Osteoblast (primary cell): ENCODE data around the gene PLXNA4. TPM values are rescaled to one million over a fixed set of nuclear protein-coding genes. Genes with fewer than 3 reads are reported as not detected.

Source experiments
- DNase-seq: peaks from one replicate; pipeline ENCODE4 v3.0.0; 2011; ENCODE audit warnings: low spot score, mixed read lengths; ENCODE audit not compliant: insufficient read length; ENCODE audit errors: missing footprints
- H2AFZ ChIP-seq: 2 replicates; pipeline ENCODE4 v1.6.0; 2011; ENCODE audit warnings: mild to moderate bottlenecking, low read length
- H3K27ac ChIP-seq: 2 replicates; pipeline ENCODE4 v1.5.1; 2011; ENCODE audit warnings: mild to moderate bottlenecking, low read depth, low read length, moderate library complexity
- H3K27me3 ChIP-seq: 2 replicates; pipeline ENCODE4 v1.6.0; 2012; ENCODE audit warnings: mild to moderate bottlenecking, control low read depth, inconsistent platforms, low read length, moderate library complexity; ENCODE audit not compliant: insufficient read depth
- H3K36me3 ChIP-seq: 2 replicates; pipeline ENCODE4 v1.5.1; 2011; ENCODE audit warnings: mild to moderate bottlenecking, low read length, control low read depth, moderate library complexity; ENCODE audit not compliant: insufficient read depth
- H3K4me1 ChIP-seq: 2 replicates; pipeline ENCODE4 v1.5.1; 2011; ENCODE audit warnings: mild to moderate bottlenecking, low read length, control low read depth, moderate library complexity; ENCODE audit not compliant: insufficient read depth
- H3K4me2 ChIP-seq: 2 replicates; pipeline ENCODE4 v1.6.0; 2011; ENCODE audit warnings: mild to moderate bottlenecking, low read length; ENCODE audit not compliant: insufficient read depth
- H3K4me3 ChIP-seq: fragments of 200-600 bp; sonication (generic); 3 replicates; pipeline ENCODE4 v1.5.1; 2012; ENCODE audit warnings: mild to moderate bottlenecking, low read length, inconsistent platforms; ENCODE audit not compliant: insufficient read depth
- H3K79me2 ChIP-seq: 2 replicates; pipeline ENCODE4 v1.6.0; 2012; ENCODE audit warnings: mild to moderate bottlenecking, low read length, control low read depth, inconsistent platforms; ENCODE audit not compliant: insufficient read depth
- H3K9me3 ChIP-seq: 2 replicates; pipeline ENCODE4 v1.5.1; 2011; ENCODE audit warnings: low read depth, low read length, control low read depth
- H4K20me1 ChIP-seq: 2 replicates; pipeline ENCODE4 v1.6.0; 2012; ENCODE audit warnings: mild to moderate bottlenecking, low read length, control low read depth; ENCODE audit not compliant: insufficient read depth
- total RNA-seq: library from RNA; depleted of rRNA; stranded (reverse); fragments of >200 nt; gene quantifications from 2 replicates; pipeline ENCODE4 v1.2.3, GENCODE V29; 2012
- TF ChIP-seq, protein P1 (sequence below): IDR thresholded peaks from 2 replicates; pipeline ENCODE4 v1.5.1; 2011; ENCODE audit warnings: mild to moderate bottlenecking, low read depth, low read length, moderate library complexity; ENCODE audit errors: extremely low read depth

The PLXNA4 gene
- total RNA-seq, 1 donor = 4.3 TPM

- Histone ChIP-seq H2AFZ (no peak overlapping the region), H3K4me3 (no peak overlapping the region), H4K20me1 (peaks cover 2% of the 10 kb centered on the region), H3K4me1 (peaks cover 7% of the 10 kb centered on the region), H3K4me2 (no peak overlapping the region), H3K79me2 (no peaks in the 10 kb centered on the region), H3K36me3 (no peaks in the 10 kb centered on the region), H3K9me3 (no peaks in the 10 kb centered on the region), H3K27ac (no peak overlapping the region), H3K27me3 (no peaks in the 10 kb centered on the region)
- DNase-seq = no peak
- TF ChIP-seq, protein P1, sequence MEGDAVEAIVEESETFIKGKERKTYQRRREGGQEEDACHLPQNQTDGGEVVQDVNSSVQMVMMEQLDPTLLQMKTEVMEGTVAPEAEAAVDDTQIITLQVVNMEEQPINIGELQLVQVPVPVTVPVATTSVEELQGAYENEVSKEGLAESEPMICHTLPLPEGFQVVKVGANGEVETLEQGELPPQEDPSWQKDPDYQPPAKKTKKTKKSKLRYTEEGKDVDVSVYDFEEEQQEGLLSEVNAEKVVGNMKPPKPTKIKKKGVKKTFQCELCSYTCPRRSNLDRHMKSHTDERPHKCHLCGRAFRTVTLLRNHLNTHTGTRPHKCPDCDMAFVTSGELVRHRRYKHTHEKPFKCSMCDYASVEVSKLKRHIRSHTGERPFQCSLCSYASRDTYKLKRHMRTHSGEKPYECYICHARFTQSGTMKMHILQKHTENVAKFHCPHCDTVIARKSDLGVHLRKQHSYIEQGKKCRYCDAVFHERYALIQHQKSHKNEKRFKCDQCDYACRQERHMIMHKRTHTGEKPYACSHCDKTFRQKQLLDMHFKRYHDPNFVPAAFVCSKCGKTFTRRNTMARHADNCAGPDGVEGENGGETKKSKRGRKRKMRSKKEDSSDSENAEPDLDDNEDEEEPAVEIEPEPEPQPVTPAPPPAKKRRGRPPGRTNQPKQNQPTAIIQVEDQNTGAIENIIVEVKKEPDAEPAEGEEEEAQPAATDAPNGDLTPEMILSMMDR = no peak
These were observed 91.1 kb downstream of the PLXNA4 start for GRCh38 chr7:132485136-132485535.

- no peaks in the 10 kb centered on the region for H3K27me3 ChIP-seq
- H3K4me2 ChIP-seq = no peak overlapping the region
- no peak overlapping the region for H3K27ac ChIP-seq
- H3K79me2 ChIP-seq = no peaks in the 10 kb centered on the region
- DNase-seq = no peak
- TF ChIP-seq, protein P1 = no peak
- H4K20me1 ChIP-seq = peaks cover 2% of the 10 kb centered on the region
- H3K4me3 ChIP-seq = no peak overlapping the region
- peaks cover 4% of the 10 kb centered on the region for H3K4me1 ChIP-seq
- H2AFZ ChIP-seq = no peak overlapping the region
- no peaks in the 10 kb centered on the region for H3K36me3 ChIP-seq
- no peaks in the 10 kb centered on the region for H3K9me3 ChIP-seq
These were observed 93.4 kb downstream of the PLXNA4 start for GRCh38 chr7:132482866-132483265.

DNA sequence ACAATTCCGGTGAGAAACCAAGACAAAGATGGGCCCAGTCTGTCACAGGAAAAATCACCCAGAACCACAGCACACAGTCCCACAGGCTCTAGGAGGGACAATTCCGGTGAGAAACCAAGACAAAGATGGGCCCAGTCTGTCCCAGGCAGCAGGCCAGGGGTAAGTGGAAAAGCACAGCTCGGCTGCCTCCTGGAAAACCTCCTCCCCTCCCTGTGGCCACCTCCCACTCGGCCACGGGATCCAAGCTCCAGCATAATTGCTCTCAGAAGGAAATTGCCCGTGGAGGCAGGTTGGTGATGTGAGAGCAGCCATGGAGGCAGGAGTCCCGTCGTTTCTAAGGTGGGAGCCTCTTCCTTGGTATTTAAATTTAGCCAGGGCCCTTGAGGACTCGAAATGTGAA lies 95.7 kb downstream of the PLXNA4 start:
- Histone ChIP-seq H3K9me3 (no peaks in the 10 kb centered on the region), H3K79me2 (no peaks in the 10 kb centered on the region), H3K4me1 (no peaks in the 10 kb centered on the region), H3K36me3 (no peaks in the 10 kb centered on the region), H3K4me2 (no peak overlapping the region), H2AFZ (peak overlapping the region; percentile 35), H3K4me3 (no peak overlapping the region), H4K20me1 (peaks cover 2% of the 10 kb centered on the region), H3K27ac (no peak overlapping the region), H3K27me3 (no peaks in the 10 kb centered on the region)
- TF ChIP-seq, protein P1 = no peak
- no peak for DNase-seq

DNA sequence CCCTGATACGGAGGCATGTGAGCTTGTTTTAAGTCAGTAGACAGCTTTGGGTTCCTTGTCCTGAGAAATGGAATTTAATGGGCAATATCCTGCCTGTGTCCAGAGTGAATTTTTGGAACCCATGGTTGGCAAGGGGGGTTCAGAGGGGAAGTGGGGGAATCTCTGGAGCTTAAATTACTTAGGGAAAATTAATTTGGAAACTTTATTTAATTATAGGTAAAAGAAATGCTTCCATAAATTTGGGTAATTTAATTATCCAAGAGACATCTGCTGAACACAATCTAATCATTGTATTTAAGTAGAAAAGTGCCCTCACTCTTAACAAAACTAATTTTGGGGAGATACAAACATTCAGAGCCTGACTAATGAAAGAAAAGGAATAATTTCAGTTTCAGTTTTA lies 99.7 kb downstream of the PLXNA4 start:
- TF ChIP-seq, protein P1 = no peak
- no peaks in the 10 kb centered on the region for H3K27me3 ChIP-seq
- no peaks in the 10 kb centered on the region for H3K9me3 ChIP-seq

More for the DNA sequence above, 99.7 kb downstream of the PLXNA4 start:
- no peak overlapping the region for H3K4me2 ChIP-seq
- no peak overlapping the region for H3K4me3 ChIP-seq
- no peaks in the 10 kb centered on the region for H3K36me3 ChIP-seq
- no peak overlapping the region for H3K27ac ChIP-seq
- peaks cover 10% of the 10 kb centered on the region for H3K4me1 ChIP-seq
- no peaks in the 10 kb centered on the region for H3K79me2 ChIP-seq
- no peaks in the 10 kb centered on the region for H4K20me1 ChIP-seq
- no peak overlapping the region for H2AFZ ChIP-seq
- no peak for DNase-seq
